Endothelial cell of umbilical vein (primary cell): Measurements from ENCODE around the gene ROCK2.

Source experiments
- CTCF ChIP-seq, 2 donors: IDR thresholded peaks; 1 replicate in 1 of 2; 2 replicates in 1 of 2; pipeline ENCODE4 v1.5.1; 2011; ENCODE audit warnings: low read length in 2 of 2, mild to moderate bottlenecking in 2 of 2, moderate library complexity in 2 of 2, control low read depth in 1 of 2, inconsistent platforms in 1 of 2, low read depth in 1 of 2; ENCODE audit not compliant: insufficient read depth in 1 of 2; ENCODE audit errors: extremely low read depth in 1 of 2
- EZH2 ChIP-seq: IDR thresholded peaks from 2 replicates; pipeline ENCODE4 v1.6.1; 2012; ENCODE audit warnings: borderline replicate concordance, low read depth, mild to moderate bottlenecking, moderate library complexity, low read length, inconsistent platforms; ENCODE audit not compliant: severe bottlenecking
- POLR2A ChIP-seq: IDR thresholded peaks from 2 replicates; pipeline ENCODE4 v1.6.1; 2012; ENCODE audit warnings: low read depth, mild to moderate bottlenecking, control low read depth, low read length
- POLR2AphosphoS5 ChIP-seq: IDR thresholded peaks from 2 replicates; pipeline ENCODE4 v1.6.1; 2012; ENCODE audit warnings: low read depth, mild to moderate bottlenecking, control low read depth, low read length, moderate library complexity; ENCODE audit not compliant: insufficient read depth
- TF ChIP-seq, protein P1 (sequence below): IDR thresholded peaks from 2 replicates; pipeline ENCODE4 v1.6.1; 2011; ENCODE audit not compliant: insufficient read depth, insufficient read length

- TF ChIP-seq CTCF (IDR thresholded peaks at IDR 0.05; ENCODE audit: extremely low read depth in 1 of 2, insufficient read depth in 1 of 2, low read depth in 1 of 2, low read length in 2 of 2) (no peak), EZH2 (no peak), POLR2AphosphoS5 (no peak), POLR2A (no peak)
- TF ChIP-seq, protein P1, sequence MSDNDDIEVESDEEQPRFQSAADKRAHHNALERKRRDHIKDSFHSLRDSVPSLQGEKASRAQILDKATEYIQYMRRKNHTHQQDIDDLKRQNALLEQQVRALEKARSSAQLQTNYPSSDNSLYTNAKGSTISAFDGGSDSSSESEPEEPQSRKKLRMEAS: no peak
Observed at GRCh38 chr2:11343650-11344341, 640 bp downstream of the ROCK2 start.
